ENCODE measurements around the gene CIDEB. TPM values are rescaled to one million over a fixed set of nuclear protein-coding genes. Genes with fewer than 3 reads are reported as not detected.

The CIDEB gene
- total and polyA plus RNA-seq, 9 of the 15 experiments (the other 6 are each of a cell fraction or from before 2014, with no cell fraction given), result 0.03 to 0.35 (median 0.09) TPM; not detected in 3

GRCh38 chr14:24255931-24256711, 51.7 kb downstream of the CIDEB start (continued):
- TF ChIP-seq CEBPZ (IDR thresholded peaks at IDR 0.05; ENCODE audit: borderline replicate concordance, low read depth, low read length) (no peak), ZNF253 (CRISPR knock-in tag; conservative IDR thresholded peaks at IDR 0.05) (no peak), ZZZ3 (IDR thresholded peaks at IDR 0.05) (no peak), ETV5 (CRISPR knock-in tag; IDR thresholded peaks at IDR 0.05; ENCODE audit: low read depth) (no peak; the same call in 1 of the 2 replicates), KLF1 (tag; IDR thresholded peaks at IDR 0.05) (no peak), ZNF75A (CRISPR knock-in tag; IDR thresholded peaks at IDR 0.05) (no peak), E4F1 (CRISPR knock-in tag; IDR thresholded peaks at IDR 0.05; ENCODE audit: borderline replicate concordance) (no peak), FIP1L1 (IDR thresholded peaks at IDR 0.05; ENCODE audit: low read depth, low read length, poor library complexity, severe bottlenecking) (no peak), KLF13 (tag; IDR thresholded peaks at IDR 0.05; ENCODE audit: borderline replicate concordance, low read depth) (no peak), HNRNPK (IDR thresholded peaks at IDR 0.05; ENCODE audit: low read depth, low read length, poor library complexity, severe bottlenecking) (no peak), ETS1 (conservative IDR thresholded peaks at IDR 0.05; ENCODE audit: control insufficient read depth, low read depth, low read length) (peak; percentile 89), MEF2D (tag; conservative IDR thresholded peaks at IDR 0.05; ENCODE audit: low read depth) (no peak)
- TF ChIP-seq, protein P1, sequence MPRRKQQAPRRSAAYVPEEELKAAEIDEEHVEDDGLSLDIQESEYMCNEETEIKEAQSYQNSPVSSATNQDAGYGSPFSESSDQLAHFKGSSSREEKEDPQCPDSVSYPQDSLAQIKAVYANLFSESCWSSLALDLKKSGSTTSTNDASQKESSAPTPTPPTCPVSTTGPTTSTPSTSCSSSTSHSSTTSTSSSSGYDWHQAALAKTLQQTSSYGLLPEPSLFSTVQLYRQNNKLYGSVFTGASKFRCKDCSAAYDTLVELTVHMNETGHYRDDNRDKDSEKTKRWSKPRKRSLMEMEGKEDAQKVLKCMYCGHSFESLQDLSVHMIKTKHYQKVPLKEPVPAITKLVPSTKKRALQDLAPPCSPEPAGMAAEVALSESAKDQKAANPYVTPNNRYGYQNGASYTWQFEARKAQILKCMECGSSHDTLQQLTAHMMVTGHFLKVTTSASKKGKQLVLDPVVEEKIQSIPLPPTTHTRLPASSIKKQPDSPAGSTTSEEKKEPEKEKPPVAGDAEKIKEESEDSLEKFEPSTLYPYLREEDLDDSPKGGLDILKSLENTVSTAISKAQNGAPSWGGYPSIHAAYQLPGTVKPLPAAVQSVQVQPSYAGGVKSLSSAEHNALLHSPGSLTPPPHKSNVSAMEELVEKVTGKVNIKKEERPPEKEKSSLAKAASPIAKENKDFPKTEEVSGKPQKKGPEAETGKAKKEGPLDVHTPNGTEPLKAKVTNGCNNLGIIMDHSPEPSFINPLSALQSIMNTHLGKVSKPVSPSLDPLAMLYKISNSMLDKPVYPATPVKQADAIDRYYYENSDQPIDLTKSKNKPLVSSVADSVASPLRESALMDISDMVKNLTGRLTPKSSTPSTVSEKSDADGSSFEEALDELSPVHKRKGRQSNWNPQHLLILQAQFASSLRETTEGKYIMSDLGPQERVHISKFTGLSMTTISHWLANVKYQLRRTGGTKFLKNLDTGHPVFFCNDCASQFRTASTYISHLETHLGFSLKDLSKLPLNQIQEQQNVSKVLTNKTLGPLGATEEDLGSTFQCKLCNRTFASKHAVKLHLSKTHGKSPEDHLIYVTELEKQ (CRISPR knock-in tag; IDR thresholded peaks at IDR 0.05), result no peak
- TF ChIP-seq, protein P2, sequence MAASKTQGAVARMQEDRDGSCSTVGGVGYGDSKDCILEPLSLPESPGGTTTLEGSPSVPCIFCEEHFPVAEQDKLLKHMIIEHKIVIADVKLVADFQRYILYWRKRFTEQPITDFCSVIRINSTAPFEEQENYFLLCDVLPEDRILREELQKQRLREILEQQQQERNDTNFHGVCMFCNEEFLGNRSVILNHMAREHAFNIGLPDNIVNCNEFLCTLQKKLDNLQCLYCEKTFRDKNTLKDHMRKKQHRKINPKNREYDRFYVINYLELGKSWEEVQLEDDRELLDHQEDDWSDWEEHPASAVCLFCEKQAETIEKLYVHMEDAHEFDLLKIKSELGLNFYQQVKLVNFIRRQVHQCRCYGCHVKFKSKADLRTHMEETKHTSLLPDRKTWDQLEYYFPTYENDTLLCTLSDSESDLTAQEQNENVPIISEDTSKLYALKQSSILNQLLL (CRISPR knock-in tag; IDR thresholded peaks at IDR 0.05; ENCODE audit: borderline replicate concordance), result no peak

All from K562 (cell line).